Subcutaneous abdominal adipose tissue (tissue), 5 donors: ENCODE measurements around the gene ZNF467.

Experiments
- H3K27ac ChIP-seq: one replicate; pipeline ENCODE4 v1.7.0; 2013; ENCODE audit warnings: low read depth, mild to moderate bottlenecking, inconsistent platforms, low read length, moderate library complexity
- H3K27me3 ChIP-seq, 5 donors: one replicate each; pipeline ENCODE4 v1.7.0; 2013; ENCODE audit warnings: low read length in 5 of 5, inconsistent platforms in 1 of 5; ENCODE audit not compliant: control insufficient read depth in 5 of 5, insufficient read depth in 4 of 5
- H3K36me3 ChIP-seq, 5 donors: one replicate each; pipeline ENCODE4 v1.7.0; 2013; ENCODE audit warnings: low read length in 5 of 5; ENCODE audit not compliant: control insufficient read depth in 5 of 5, insufficient read depth in 5 of 5
- H3K4me1 ChIP-seq, 5 donors: one replicate each; pipeline ENCODE4 v1.7.0; 2013; ENCODE audit warnings: low read length in 5 of 5, mild to moderate bottlenecking in 3 of 5, moderate library complexity in 1 of 5; ENCODE audit not compliant: control insufficient read depth in 5 of 5, insufficient read depth in 5 of 5
- H3K4me3 ChIP-seq, 5 donors: one replicate each; pipeline ENCODE4 v1.7.0; 2013; ENCODE audit warnings: low read length in 5 of 5, low read depth in 1 of 5
- H3K9ac ChIP-seq, 5 donors: one replicate each; pipeline ENCODE4 v1.7.0; 2013; ENCODE audit warnings: low read length in 5 of 5, mild to moderate bottlenecking in 4 of 5, moderate library complexity in 3 of 5
- H3K9me3 ChIP-seq, 5 donors: one replicate each; pipeline ENCODE4 v1.7.0; 2013; ENCODE audit warnings: low read length in 5 of 5; ENCODE audit not compliant: control insufficient read depth in 5 of 5
- donor health status: healthy.
- donor health status: healthy.
- donor health status: healthy.
- donor health status: healthy.
- donor health status: healthy.

Gene ZNF467

DNA sequence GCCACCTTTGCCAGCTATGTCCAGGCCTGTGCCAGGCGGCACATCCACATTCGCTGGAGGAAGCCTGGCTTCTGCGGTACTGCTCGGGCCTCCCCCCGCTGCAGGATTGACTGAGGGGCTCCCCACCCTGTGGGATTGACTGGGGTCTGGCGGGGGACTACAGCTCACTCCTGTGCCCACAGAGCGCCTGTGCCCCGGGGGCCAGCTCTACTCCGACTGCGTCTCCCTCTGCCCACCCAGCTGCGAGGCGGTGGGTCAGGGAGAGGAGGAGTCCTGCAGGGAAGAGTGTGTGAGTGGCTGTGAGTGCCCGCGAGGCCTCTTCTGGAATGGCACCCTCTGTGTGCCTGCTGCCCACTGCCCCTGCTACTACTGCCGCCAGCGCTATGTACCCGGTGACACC, 6.7 kb upstream of the ZNF467 start:
- H3K9me3 ChIP-seq = no peaks in the 10 kb centered on the region
- peaks cover 0 to 4% (median 0%) of the 10 kb centered on the region in 5 donors for H3K27me3 ChIP-seq
- H3K4me1 ChIP-seq = peaks cover 0 to 32% (median 23%) of the 10 kb centered on the region in 5 donors
- H3K36me3 ChIP-seq = no peaks in the 10 kb centered on the region
- H3K9ac ChIP-seq = no peak overlapping the region
- H3K27ac ChIP-seq = no peak overlapping the region
- no peak overlapping the region for H3K4me3 ChIP-seq

DNA sequence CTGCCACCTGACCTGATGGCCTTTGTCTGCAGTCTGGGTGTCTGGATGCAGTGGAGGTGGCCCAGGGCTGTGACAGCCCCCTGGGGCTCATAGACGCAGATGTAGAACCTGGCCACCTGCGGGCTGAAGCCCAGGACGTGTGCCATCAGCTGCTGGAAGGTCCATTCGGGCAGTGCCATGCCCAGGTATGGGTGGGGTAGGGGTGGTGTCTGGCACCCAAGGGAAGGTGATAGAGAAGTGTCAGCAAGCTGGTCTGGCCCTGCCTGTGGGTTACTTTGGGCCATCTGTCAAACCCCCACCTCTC, 6.1 kb upstream of the ZNF467 start:
- peaks cover 0 to 4% (median 0%) of the 10 kb centered on the region in 5 donors for H3K27me3 ChIP-seq
- H3K4me1 ChIP-seq = peaks cover 0 to 38% (median 29%) of the 10 kb centered on the region in 5 donors
- no peak overlapping the region for H3K4me3 ChIP-seq
- no peak overlapping the region for H3K9ac ChIP-seq
- H3K9me3 ChIP-seq = no peaks in the 10 kb centered on the region
- H3K36me3 ChIP-seq = no peaks in the 10 kb centered on the region
- no peak overlapping the region for H3K27ac ChIP-seq

DNA sequence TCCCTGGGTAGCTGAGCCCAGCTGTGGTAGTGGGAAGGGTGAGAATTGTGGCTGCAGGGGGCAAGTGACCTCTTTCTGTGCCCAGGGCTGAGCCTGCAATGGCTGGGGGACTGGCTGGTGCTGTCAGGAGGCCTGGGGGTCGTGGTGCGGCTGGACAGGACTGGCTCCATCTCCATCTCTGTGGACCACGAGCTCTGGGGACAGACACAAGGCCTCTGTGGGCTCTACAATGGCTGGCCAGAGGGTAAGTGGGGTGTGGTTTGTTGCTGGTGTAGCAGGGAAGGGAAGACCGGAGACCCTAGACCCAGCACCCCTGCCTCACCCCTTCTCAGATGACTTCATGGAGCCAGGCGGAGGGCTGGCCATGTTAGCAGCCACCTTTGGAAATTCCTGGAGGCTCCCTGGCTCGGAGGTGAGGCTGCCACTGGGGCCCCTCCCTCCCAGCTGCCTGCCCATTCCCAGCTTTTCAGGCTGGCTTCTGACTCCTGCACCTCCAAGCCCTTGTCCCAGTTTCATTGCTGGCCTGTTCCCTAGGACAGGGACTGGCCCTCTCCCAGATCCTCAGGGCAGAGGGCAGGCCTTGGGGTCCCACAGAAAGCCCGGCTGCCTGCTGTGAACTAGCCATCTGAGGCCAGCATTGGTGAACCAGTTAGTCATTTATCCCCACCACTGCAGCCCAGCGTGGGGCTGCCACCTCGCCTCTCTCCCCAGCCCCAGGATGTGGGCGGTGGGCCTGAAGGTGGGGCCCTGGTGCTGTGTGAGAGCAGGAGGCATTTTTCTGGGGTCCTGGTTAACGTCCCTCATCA, 5.5 kb upstream of the ZNF467 start:
- no peak overlapping the region for H3K27ac ChIP-seq
- H3K36me3 ChIP-seq = no peaks in the 10 kb centered on the region
- peaks cover 0 to 4% (median 0%) of the 10 kb centered on the region in 5 donors for H3K27me3 ChIP-seq
- H3K9ac ChIP-seq = no peak overlapping the region
- H3K4me3 ChIP-seq = no peak overlapping the region
- H3K4me1 ChIP-seq = peaks cover 0 to 43% (median 35%) of the 10 kb centered on the region in 5 donors
- H3K9me3 ChIP-seq = no peaks in the 10 kb centered on the region

DNA sequence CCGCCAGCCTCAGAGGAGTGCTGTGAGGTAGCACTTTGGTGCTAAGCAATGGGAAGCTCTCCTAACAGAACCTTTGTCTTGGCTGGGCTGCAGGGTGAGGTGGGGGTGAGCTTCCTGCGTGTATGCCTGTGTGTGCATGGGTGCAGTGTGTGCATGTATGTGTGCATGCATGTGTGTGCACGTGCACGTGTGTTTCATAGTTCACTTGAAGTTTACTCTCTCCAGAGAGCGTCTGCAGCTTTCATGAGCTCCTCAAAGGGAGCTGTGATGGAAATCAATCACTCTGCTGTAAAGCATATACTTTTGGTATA, 4.9 kb upstream of the ZNF467 start:
- H3K27ac ChIP-seq = no peak overlapping the region
- H3K4me3 ChIP-seq = no peak overlapping the region
- peaks cover 0 to 4% (median 0%) of the 10 kb centered on the region in 5 donors for H3K27me3 ChIP-seq
- H3K4me1 ChIP-seq = peaks cover 0 to 43% (median 35%) of the 10 kb centered on the region in 5 donors
- H3K36me3 ChIP-seq = no peaks in the 10 kb centered on the region
- no peaks in the 10 kb centered on the region for H3K9me3 ChIP-seq
- no peak overlapping the region for H3K9ac ChIP-seq

DNA sequence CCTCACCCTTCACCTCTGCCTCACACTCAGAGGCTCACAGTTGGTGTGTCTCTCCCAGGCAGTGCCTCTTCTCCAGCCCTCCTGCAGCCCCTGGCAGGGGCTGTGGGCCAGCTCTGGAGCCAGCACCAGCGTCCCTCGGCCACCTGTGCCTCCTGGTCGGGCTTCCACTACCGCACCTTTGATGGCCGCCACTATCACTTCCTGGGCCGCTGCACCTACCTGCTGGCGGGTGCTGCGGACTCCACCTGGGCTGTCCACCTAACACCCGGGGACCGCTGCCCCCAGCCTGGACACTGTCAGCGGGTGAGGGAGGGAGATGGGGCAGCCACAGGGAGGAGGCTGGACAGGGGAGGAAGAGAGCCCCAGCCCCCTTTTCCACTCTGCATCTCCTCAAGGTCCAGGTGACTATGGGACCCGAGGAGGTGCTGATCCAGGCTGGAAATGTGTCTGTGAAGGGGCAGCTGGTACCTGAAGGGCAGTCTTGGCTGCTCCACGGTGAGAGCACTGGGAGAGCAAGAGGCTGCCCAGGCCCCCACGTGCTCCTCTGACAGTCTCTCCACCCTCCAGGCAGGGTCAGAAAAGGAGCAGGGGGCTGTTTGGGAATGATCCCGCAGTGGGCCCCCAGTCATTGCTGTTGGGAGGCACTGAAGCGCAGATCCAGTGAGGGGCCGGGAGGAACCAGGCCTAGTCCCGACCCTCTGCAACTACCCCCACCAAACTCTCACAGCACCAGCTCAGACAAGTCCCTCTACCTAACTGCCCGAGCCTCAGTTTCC, 4.4 kb upstream of the ZNF467 start:
- no peak overlapping the region for H3K27ac ChIP-seq
- H3K36me3 ChIP-seq = no peaks in the 10 kb centered on the region
- H3K9ac ChIP-seq = no peak overlapping the region
- H3K9me3 ChIP-seq = no peaks in the 10 kb centered on the region
- peaks cover 0 to 46% (median 36%) of the 10 kb centered on the region in 5 donors for H3K4me1 ChIP-seq
- no peak overlapping the region for H3K4me3 ChIP-seq
- no peaks in the 10 kb centered on the region for H3K27me3 ChIP-seq

GRCh38 chr7:149776848-149777407, 3.5 kb upstream of the ZNF467 start:
- H3K9me3 ChIP-seq = no peaks in the 10 kb centered on the region
- no peaks in the 10 kb centered on the region for H3K27me3 ChIP-seq

GRCh38 chr7:149776289-149776688, 2.9 kb upstream of the ZNF467 start:
- Histone ChIP-seq H3K36me3 (no peaks in the 10 kb centered on the region), H3K4me3 (peak overlapping the region in 3 of 5 donors; percentile 21 to 34 (median 32)), H3K9ac (no peak overlapping the region), H3K9me3 (no peaks in the 10 kb centered on the region), H3K27ac (peak overlapping the region; percentile 46), H3K4me1 (peaks cover 0 to 47% (median 34%) of the 10 kb centered on the region in 5 donors), H3K27me3 (no peaks in the 10 kb centered on the region)

More at GRCh38 chr7:149776848-149777407, 3.5 kb upstream of the ZNF467 start:
- Histone ChIP-seq H3K4me3 (peak overlapping the region in 2 of 5 donors; percentile 21 to 34), H3K4me1 (peaks cover 0 to 46% (median 33%) of the 10 kb centered on the region in 5 donors), H3K36me3 (no peaks in the 10 kb centered on the region), H3K27ac (peak overlapping the region; percentile 46), H3K9ac (no peak overlapping the region)

GRCh38 chr7:149775176-149775556, 1.8 kb upstream of the ZNF467 start:
- Histone ChIP-seq H3K27me3 (no peaks in the 10 kb centered on the region), H3K9ac (peak overlapping the region in 1 of 5 donors; percentile 55), H3K4me3 (no peak overlapping the region), H3K9me3 (no peaks in the 10 kb centered on the region), H3K27ac (no peak overlapping the region), H3K4me1 (peaks cover 2 to 52% (median 43%) of the 10 kb centered on the region in 5 donors), H3K36me3 (no peaks in the 10 kb centered on the region)

- Histone ChIP-seq H3K9me3 (no peaks in the 10 kb centered on the region), H3K9ac (no peak overlapping the region), H3K4me3 (no peak overlapping the region), H3K36me3 (no peaks in the 10 kb centered on the region), H3K4me1 (peaks cover 2 to 52% (median 43%) of the 10 kb centered on the region in 5 donors), H3K27ac (no peak overlapping the region), H3K27me3 (no peaks in the 10 kb centered on the region)
These were observed 1.1 kb upstream of the ZNF467 start for GRCh38 chr7:149774237-149775175.
